HEK293T (cell line): ENCODE data around the gene DDX3X.

Experiments
- ARNT ChIP-seq: fragments of 450-650 bp; IDR thresholded peaks from 2 replicates; pipeline ENCODE4 v1.6.1; 2017; ENCODE audit warnings: mild to moderate bottlenecking
- BHLHE40 ChIP-seq: fragments of 450-650 bp; IDR thresholded peaks from 2 replicates; pipeline ENCODE4 v1.6.1; 2016; ENCODE audit warnings: mild to moderate bottlenecking, moderate library complexity, borderline replicate concordance
- CTBP1 ChIP-seq: fragments of 450-650 bp; IDR thresholded peaks from 2 replicates; pipeline ENCODE4 v1.6.1; 2016; ENCODE audit warnings: borderline replicate concordance
- FOXA1 ChIP-seq: fragments of 450-650 bp; IDR thresholded peaks from 2 replicates; pipeline ENCODE4 v1.6.1; 2016; ENCODE audit warnings: mild to moderate bottlenecking
- FOXK2 ChIP-seq: fragments of 450-650 bp; IDR thresholded peaks from 2 replicates; pipeline ENCODE4 v1.6.1; 2016; ENCODE audit warnings: mild to moderate bottlenecking
- FOXM1 ChIP-seq: fragments of 450-650 bp; IDR thresholded peaks from 2 replicates; pipeline ENCODE4 v1.6.1; 2017; ENCODE audit warnings: mild to moderate bottlenecking, borderline replicate concordance
- NFRKB ChIP-seq: fragments of 450-650 bp; IDR thresholded peaks from 2 replicates; pipeline ENCODE4 v1.6.1; 2016; ENCODE audit warnings: mild to moderate bottlenecking, moderate library complexity
- PKNOX1 ChIP-seq: fragments of 450-650 bp; IDR thresholded peaks from 2 replicates; pipeline ENCODE4 v1.6.1; 2016
- SP1 ChIP-seq: fragments of 450-650 bp; IDR thresholded peaks from 2 replicates; pipeline ENCODE4 v1.6.1; 2017
- SUZ12 ChIP-seq: fragments of 450-650 bp; IDR thresholded peaks from 2 replicates; pipeline ENCODE4 v1.6.1; 2016; ENCODE audit warnings: mild to moderate bottlenecking
- TARDBP ChIP-seq: fragments of 450-650 bp; IDR thresholded peaks from 2 replicates; pipeline ENCODE4 v1.6.1; 2016
- ZNF384 ChIP-seq: fragments of 450-650 bp; IDR thresholded peaks from 2 replicates; pipeline ENCODE4 v1.6.1; 2016

GRCh38 chrX:41335958-41336331 lies 2.0 kb downstream of the DDX3X start:
- TF ChIP-seq SUZ12 (no peak), FOXA1 (no peak), BHLHE40 (no peak), ZNF384 (no peak), ARNT (no peak), PKNOX1 (no peak), FOXM1 (no peak), CTBP1 (no peak), NFRKB (no peak), TARDBP (no peak), FOXK2 (no peak), SP1 (no peak)
